Dedifferentiated amniotic fluid mesenchymal stem cell (primary cell): ENCODE data around the gene SNPH.

ENCODE experiments used
- DNase-seq: peaks from one replicate; pipeline ENCODE4 v3.0.0-alpha.2; 2016; ENCODE audit errors: extremely low spot score

SNPH gene

GRCh38 chr20:1287787-1288569 lies 21.9 kb downstream of the SNPH start:
- DNase-seq: no peak

- no peak for DNase-seq
These were observed 25.2 kb downstream of the SNPH start for GRCh38 chr20:1291191-1291741.

GRCh38 chr20:1292620-1293019 lies 26.5 kb downstream of the SNPH start:
- no peak for DNase-seq

- no peak for DNase-seq
These were observed 27.7 kb downstream of the SNPH start for GRCh38 chr20:1293641-1294379.

GRCh38 chr20:1294497-1294896 lies 28.4 kb downstream of the SNPH start:
- DNase-seq: no peak

GRCh38 chr20:1295276-1295930 lies 29.3 kb downstream of the SNPH start:
- DNase-seq: no peak

- no peak for DNase-seq
These were observed 30.1 kb downstream of the SNPH start for GRCh38 chr20:1296117-1296610.

- no peak for DNase-seq
These were observed 30.8 kb downstream of the SNPH start for GRCh38 chr20:1296922-1297321.

- no peak for DNase-seq
These were observed 31.4 kb downstream of the SNPH start for GRCh38 chr20:1297486-1297885.

- no peak for DNase-seq
These were observed 32.1 kb downstream of the SNPH start for GRCh38 chr20:1298166-1298565.

GRCh38 chr20:1298888-1299511 lies 32.9 kb downstream of the SNPH start:
- no peak for DNase-seq

GRCh38 chr20:1299522-1299921 lies 33.4 kb downstream of the SNPH start:
- no peak for DNase-seq

GRCh38 chr20:1300083-1300840 lies 34.2 kb downstream of the SNPH start:
- no peak for DNase-seq

GRCh38 chr20:1301031-1301529 lies 35.0 kb downstream of the SNPH start:
- no peak for DNase-seq

GRCh38 chr20:1302685-1303541 lies 36.8 kb downstream of the SNPH start:
- DNase-seq: no peak

GRCh38 chr20:1304710-1305515 lies 38.8 kb downstream of the SNPH start:
- no peak for DNase-seq

GRCh38 chr20:1305712-1306111 lies 39.6 kb downstream of the SNPH start:
- DNase-seq: no peak

GRCh38 chr20:1306316-1307135 lies 40.4 kb downstream of the SNPH start:
- no peak for DNase-seq
